Measurements from ENCODE around the gene BLVRB. TPM values are rescaled to one million over a fixed set of nuclear protein-coding genes. Genes with fewer than 3 reads are reported as not detected.
A peak's percentile ranks its signal among the peaks of the same experiment; 100 is the strongest.

BLVRB gene
- polyA plus RNA-seq, 3 donors from 2014 or later: 30.8 to 52.5 (median 45.9) TPM

DNA sequence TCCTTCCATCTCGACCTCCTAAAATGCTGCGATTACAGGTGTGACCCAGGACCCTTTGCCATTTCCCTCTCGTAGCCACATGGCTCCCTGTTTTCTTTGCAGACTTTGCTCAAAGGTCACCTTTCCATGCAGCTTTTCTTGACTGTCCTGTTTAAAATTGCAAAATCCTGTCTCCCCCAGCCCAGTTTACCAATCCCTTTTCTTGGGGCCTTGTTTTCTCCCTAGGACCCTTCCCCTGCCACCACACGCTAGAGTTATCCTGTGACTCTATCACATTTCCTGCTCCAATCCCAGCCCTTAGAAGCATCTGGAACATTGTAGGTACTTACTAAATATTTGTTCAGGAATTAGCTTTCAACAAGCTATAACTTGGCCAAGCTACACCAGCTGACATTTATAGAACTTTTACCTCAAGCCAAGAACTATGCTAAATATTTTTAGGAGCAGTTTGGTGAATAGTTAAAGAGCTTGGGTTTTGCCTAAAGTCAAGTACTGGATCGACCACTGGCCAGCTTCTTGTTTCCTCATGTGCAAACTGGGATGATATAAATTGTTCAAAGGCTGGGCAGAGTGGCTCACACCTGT lies 12.3 kb downstream of the BLVRB start:
- DNase-seq: no peak
- no peak overlapping the region for H3K4me3 Mint-ChIP-seq
- H3K9me3 Mint-ChIP-seq: no peaks in the 10 kb centered on the region

DNA sequence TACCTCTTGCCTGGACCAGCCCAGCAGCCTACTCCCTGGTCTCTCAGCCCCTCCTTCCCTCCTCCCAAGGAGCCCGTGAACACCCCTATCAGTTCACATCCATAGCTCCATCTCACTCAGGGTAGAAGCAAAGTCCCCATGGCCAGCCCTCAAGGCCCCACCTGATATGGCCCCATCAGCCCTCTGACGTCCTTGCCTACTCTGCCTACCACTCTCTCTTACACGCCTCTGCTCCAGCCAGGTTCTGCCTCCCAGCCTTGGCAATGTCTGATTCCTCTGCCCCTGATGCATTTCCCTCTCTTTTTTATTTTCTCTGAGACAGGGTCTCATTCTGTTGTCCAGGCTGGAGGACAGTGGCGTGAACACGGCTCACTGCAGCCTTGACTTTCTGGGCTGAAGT lies 13.5 kb downstream of the BLVRB start:
- H3K4me1 Mint-ChIP-seq: no peaks in the 10 kb centered on the region
- no peak overlapping the region for H3K27ac Mint-ChIP-seq
- no peaks in the 10 kb centered on the region for H3K9me3 Mint-ChIP-seq
- H3K4me3 Mint-ChIP-seq: no peak overlapping the region
- peaks cover 0 to 1% (median 0%) of the 10 kb centered on the region in 3 donors for H3K27me3 Mint-ChIP-seq (ENCODE audit: low read depth in 3 of 3)
- DNase-seq: no peak
- H3K36me3 Mint-ChIP-seq: peaks cover 0 to 19% (median 0%) of the 10 kb centered on the region in 3 donors

More for the DNA sequence above, 12.3 kb downstream of the BLVRB start:
- peaks cover 0 to 19% (median 0%) of the 10 kb centered on the region in 3 donors for H3K36me3 Mint-ChIP-seq
- H3K4me1 Mint-ChIP-seq: no peaks in the 10 kb centered on the region
- no peak overlapping the region for H3K27ac Mint-ChIP-seq
- H3K27me3 Mint-ChIP-seq (ENCODE audit: low read depth in 3 of 3): peaks cover 0 to 1% (median 0%) of the 10 kb centered on the region in 3 donors

DNA sequence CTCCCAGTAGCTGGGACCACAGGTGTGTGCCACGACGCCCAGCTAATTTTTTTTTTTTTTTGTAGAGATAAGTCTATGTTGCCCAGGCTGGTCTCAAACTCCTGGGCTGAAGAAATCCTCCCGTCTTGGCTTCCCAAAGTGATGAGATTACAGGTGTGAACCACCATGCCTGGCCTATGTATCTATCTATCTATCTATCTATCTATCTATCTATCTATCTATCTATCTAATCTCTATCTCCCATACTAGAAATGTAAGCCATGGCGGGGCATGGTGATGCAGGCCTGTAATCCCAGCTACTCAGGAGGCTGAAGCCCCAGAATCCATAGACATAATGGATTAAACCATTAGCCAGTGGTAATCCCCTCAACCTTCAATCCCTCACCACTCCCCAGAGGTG lies 14.9 kb downstream of the BLVRB start:
- H3K4me1 Mint-ChIP-seq: peaks cover 0 to 1% of the 10 kb centered on the region in 2 donors
- no peak for DNase-seq
- peaks cover 0 to 14% (median 0%) of the 10 kb centered on the region in 3 donors for H3K36me3 Mint-ChIP-seq
- no peak overlapping the region for H3K4me3 Mint-ChIP-seq
- no peak overlapping the region for H3K27ac Mint-ChIP-seq
- peaks cover 0 to under 1% (median 0%) of the 10 kb centered on the region in 3 donors for H3K27me3 Mint-ChIP-seq (ENCODE audit: low read depth in 3 of 3)
- no peaks in the 10 kb centered on the region for H3K9me3 Mint-ChIP-seq

- H3K27ac Mint-ChIP-seq: no peak overlapping the region
- peaks cover 0 to 14% (median 0%) of the 10 kb centered on the region in 3 donors for H3K36me3 Mint-ChIP-seq
- DNase-seq: no peak
- H3K27me3 Mint-ChIP-seq (ENCODE audit: low read depth in 3 of 3): peaks cover 0 to 3% (median 0%) of the 10 kb centered on the region in 3 donors
- peaks cover 7 to 8% of the 10 kb centered on the region in 2 donors for H3K4me1 Mint-ChIP-seq
- H3K4me3 Mint-ChIP-seq: no peak overlapping the region
- H3K9me3 Mint-ChIP-seq: no peaks in the 10 kb centered on the region
These were observed 16.0 kb downstream of the BLVRB start for GRCh38 chr19:40449506-40449905.

GRCh38 chr19:40446263-40446784 lies 19.2 kb downstream of the BLVRB start:
- H3K27me3 Mint-ChIP-seq (ENCODE audit: low read depth in 3 of 3): peaks cover 15 to 16% (median 15%) of the 10 kb centered on the region in 3 donors
- peak overlapping the region in 2 of 5 donors; percentile 32 to 59 for H3K4me3 Mint-ChIP-seq
- peaks cover 20 to 21% of the 10 kb centered on the region in 2 donors for H3K4me1 Mint-ChIP-seq
- H3K36me3 Mint-ChIP-seq: peaks cover 0 to 6% (median 0%) of the 10 kb centered on the region in 3 donors
- DNase-seq: no peak
- no peaks in the 10 kb centered on the region for H3K9me3 Mint-ChIP-seq
- H3K27ac Mint-ChIP-seq: peak overlapping the region in 2 of 6 donors; percentile 32 to 90

DNA sequence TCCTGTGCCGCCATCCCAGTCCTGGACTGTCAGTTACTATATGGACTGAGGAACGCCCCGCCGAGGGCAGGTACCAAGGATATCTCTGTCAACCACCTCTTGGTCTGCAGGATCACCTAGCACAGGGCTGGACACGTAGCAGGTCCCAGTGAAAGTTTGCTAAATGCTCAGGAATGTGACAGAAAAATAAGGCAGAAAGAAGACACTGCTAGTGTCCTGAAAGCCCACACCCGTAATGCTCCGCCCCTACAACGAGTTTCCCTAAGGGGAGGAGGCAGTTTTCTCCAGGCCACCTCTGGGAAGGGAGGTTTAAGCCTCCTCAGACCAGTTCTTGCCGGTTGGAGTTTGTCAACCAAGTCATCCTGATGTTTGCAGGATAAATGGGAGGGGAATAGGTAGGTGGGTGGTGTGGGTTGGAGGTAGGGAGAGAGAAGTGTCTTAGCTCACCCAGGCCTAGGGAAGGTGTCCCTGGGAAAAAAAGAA lies 19.7 kb downstream of the BLVRB start:
- Mint-ChIP-seq H3K27ac (peak overlapping the region in 4 of 6 donors; percentile 23 to 91 (median 78)), H3K4me1 (peaks cover 20 to 21% of the 10 kb centered on the region in 2 donors), H3K36me3 (peaks cover 0 to 3% (median 2%) of the 10 kb centered on the region in 3 donors), H3K4me3 (peak overlapping the region; percentile 38 to 76 (median 63)), H3K27me3 (ENCODE audit: low read depth in 3 of 3) (peaks cover 15 to 17% (median 15%) of the 10 kb centered on the region in 3 donors), H3K9me3 (no peaks in the 10 kb centered on the region)
- no peak for DNase-seq

GRCh38 chr19:40444825-40445312 lies 20.7 kb downstream of the BLVRB start:
- Mint-ChIP-seq H3K27ac (peak overlapping the region; percentile 90 to 100 (median 98)), H3K27me3 (ENCODE audit: low read depth in 3 of 3) (peaks cover 15 to 17% (median 15%) of the 10 kb centered on the region in 3 donors), H3K36me3 (peaks cover 0 to 4% (median 0%) of the 10 kb centered on the region in 3 donors), H3K9me3 (no peaks in the 10 kb centered on the region), H3K4me1 (peaks cover 20 to 21% of the 10 kb centered on the region in 2 donors), H3K4me3 (peak overlapping the region; percentile 95 to 100 (median 99))
- DNase-seq: no peak

DNA sequence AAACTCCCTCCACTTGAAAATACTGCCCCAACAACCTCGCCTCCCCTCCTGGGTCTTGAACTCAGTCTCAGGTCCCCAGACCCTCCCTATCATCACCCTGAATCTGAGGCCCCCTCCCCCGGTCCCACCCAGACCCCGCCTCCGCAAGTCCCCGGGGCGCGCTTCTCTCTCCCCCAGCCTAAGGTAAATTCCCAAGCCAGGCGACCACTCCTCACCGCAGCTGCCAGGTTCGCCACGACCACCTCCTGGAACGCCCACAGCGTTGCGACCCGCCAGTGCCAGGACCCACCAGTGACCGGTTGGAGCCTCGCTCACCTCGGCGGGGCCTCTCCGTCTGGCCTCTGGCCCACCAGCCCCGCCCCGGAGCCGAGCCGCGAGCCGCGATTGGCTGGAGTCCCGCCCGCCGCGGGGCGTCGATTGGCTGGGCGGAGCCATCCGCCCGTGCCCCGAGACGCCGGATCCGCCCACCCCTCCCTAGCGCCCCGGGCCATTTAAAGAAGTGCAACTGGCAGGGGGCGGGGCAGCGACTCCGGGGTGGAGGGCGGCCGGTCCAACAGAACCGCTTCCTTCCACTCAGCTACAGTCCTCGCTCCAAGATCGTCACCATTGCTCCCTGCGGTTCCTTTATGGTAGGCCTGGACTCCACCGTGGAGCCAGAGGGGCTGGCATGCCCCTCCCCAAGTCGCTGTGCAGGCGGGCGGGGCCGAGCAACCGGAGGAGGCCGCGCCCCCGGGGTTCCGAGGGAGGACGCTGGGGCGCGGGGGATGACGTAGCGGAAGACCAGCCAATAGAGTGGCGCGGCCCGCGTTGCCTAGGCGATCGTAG lies 21.3 kb downstream of the BLVRB start, which contains the start of gene SERTAD3:
TSS of gene SERTAD3 (minus strand) at position 336 of the 825 bp plus-strand sequence. CDS start 2,255 bp downstream, outside the sequence.
- Mint-ChIP-seq H3K36me3 (peaks cover 0 to 4% (median 0%) of the 10 kb centered on the region in 3 donors), H3K4me1 (peaks cover 20 to 21% of the 10 kb centered on the region in 2 donors), H3K27me3 (ENCODE audit: low read depth in 3 of 3) (peaks cover 15 to 17% (median 16%) of the 10 kb centered on the region in 3 donors), H3K4me3 (peak within 1 kb of the TSS; percentile 95 to 100 (median 99)), H3K9me3 (no peaks in the 10 kb centered on the region), H3K27ac (peak within 1 kb of the TSS; percentile 97 to 100 (median 98))
- peak; percentile 98 for DNase-seq

GRCh38 chr19:40443131-40443999 lies 22.2 kb downstream of the BLVRB start:
- Mint-ChIP-seq H3K36me3 (peaks cover 0 to 4% (median 0%) of the 10 kb centered on the region in 3 donors), H3K27ac (peak overlapping the region; percentile 97 to 100 (median 98)), H3K4me1 (peaks cover 20 to 21% of the 10 kb centered on the region in 2 donors), H3K9me3 (no peaks in the 10 kb centered on the region), H3K4me3 (peak overlapping the region; percentile 95 to 100 (median 99)), H3K27me3 (ENCODE audit: low read depth in 3 of 3) (peaks cover 15 to 17% (median 16%) of the 10 kb centered on the region in 3 donors)
- peak; percentile 99 for DNase-seq

GRCh38 chr19:40442328-40443130 lies 23.0 kb downstream of the BLVRB start:
- peaks cover 20 to 21% of the 10 kb centered on the region in 2 donors for H3K4me1 Mint-ChIP-seq
- H3K4me3 Mint-ChIP-seq: peak overlapping the region; percentile 95 to 100 (median 99)
- peaks cover 0 to 4% (median 0%) of the 10 kb centered on the region in 3 donors for H3K36me3 Mint-ChIP-seq
- peak overlapping the region; percentile 91 to 100 (median 98) for H3K27ac Mint-ChIP-seq
- no peak for DNase-seq
- H3K9me3 Mint-ChIP-seq: no peaks in the 10 kb centered on the region
- peaks cover 15 to 18% (median 17%) of the 10 kb centered on the region in 3 donors for H3K27me3 Mint-ChIP-seq (ENCODE audit: low read depth in 3 of 3)

GRCh38 chr19:40441719-40442253 lies 23.8 kb downstream of the BLVRB start:
- H3K9me3 Mint-ChIP-seq: no peaks in the 10 kb centered on the region
- peak overlapping the region; percentile 91 to 100 (median 98) for H3K27ac Mint-ChIP-seq
- peaks cover 0 to 4% (median 0%) of the 10 kb centered on the region in 3 donors for H3K36me3 Mint-ChIP-seq
- H3K4me3 Mint-ChIP-seq: peak overlapping the region in 3 of 5 donors; percentile 95 to 100 (median 98)
- DNase-seq: no peak
- peaks cover 15 to 18% (median 17%) of the 10 kb centered on the region in 3 donors for H3K27me3 Mint-ChIP-seq (ENCODE audit: low read depth in 3 of 3)
- peaks cover 20 to 21% of the 10 kb centered on the region in 2 donors for H3K4me1 Mint-ChIP-seq
